Measurements from ENCODE around the gene RGS6. TPM values are rescaled to one million over a fixed set of nuclear protein-coding genes. Genes with fewer than 3 reads are reported as not detected.
A peak's percentile ranks its signal among the peaks of the same experiment; 100 is the strongest.

Gene RGS6
- total RNA-seq, 1 donor from 2014 or later: 1.1 TPM

DNA sequence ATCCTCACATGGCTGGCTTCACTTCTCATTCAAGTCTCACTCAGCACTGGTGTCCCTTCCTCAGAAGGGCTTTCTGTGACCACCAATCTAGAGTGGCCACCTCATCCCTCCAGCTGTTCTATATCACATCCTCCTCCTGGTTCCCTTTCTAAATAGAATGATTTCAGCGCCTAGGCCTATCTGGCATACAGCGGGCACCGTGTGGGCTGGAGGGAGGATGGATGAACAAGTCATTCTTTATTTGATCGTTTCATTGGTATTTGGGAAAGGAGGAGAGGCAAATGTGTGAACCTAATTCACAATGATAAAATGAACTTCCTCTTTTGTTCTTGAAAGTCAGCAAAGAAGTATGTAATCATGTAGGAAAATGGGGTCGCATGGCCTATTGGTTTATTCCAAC lies 567.5 kb downstream of the RGS6 start:
- no peak for DNase-seq (ENCODE audit: low spot score)

DNA sequence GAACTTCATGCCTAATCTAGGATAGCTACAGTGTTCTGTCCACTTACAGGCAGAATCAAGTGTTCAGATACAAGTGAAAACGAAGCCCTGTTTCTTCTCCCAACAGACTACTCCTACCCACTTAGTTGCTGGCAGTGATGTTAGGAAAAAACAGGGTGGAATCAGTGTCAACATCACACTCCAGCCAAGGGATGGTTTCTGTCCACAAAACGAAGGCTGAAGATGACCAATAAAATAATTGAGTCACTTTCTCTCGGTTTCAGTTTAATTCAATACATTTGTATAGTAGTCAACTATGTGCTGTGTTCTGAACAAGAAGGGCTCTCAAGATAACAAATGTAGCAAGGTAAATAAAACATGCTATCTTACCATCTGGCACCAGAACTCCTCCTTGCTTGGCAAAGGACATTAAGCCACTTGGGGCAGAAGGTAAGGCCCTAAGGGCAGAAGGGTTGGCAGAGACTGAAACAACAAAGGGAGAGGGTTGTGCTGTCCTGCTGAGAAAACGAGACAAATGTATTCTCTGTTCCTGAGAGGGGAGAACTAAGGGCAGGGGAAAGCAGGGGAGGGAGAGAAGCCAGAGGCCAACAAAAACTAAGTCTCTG lies 568.1 kb downstream of the RGS6 start:
- DNase-seq (ENCODE audit: low spot score): no peak

DNA sequence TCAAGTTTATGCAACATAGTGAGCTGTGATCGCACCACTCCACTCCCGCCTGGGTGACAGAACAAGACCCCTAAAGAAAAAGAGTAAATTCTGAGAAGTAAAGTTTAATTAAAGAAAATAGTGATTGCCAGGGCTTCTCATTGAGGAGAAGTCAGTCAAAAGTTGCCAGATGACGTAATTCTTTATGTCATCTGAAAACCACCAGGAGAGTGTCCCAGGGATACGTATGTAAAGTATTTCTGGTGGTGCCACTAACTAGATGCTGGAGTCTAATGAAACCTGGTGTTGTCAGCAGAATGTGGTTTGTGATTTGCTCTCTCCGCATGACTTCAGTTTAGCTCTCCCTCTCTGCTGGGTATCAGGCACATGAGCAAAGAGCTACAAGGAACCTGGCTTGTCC lies 569.2 kb downstream of the RGS6 start:
- DNase-seq (ENCODE audit: low spot score): no peak

DNA sequence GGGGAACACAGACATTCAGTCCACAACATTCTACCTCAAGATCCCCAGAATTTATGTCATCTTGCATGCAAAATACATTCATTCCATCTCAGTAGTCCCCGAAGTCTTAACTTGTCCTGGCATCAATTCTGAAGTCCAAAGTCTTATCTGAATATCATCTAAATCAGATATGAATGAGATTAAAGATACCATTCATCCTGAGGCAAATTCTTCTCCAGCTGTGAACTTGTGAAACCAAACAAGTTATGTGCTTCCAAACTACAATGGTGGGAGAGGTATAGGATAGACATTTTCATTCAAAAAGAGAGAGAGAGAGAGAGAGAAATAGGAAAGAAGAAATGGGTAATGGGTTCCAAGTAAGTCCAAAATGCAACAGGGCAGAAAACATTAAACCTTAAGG lies 571.0 kb downstream of the RGS6 start:
- DNase-seq (ENCODE audit: low spot score): no peak

DNA sequence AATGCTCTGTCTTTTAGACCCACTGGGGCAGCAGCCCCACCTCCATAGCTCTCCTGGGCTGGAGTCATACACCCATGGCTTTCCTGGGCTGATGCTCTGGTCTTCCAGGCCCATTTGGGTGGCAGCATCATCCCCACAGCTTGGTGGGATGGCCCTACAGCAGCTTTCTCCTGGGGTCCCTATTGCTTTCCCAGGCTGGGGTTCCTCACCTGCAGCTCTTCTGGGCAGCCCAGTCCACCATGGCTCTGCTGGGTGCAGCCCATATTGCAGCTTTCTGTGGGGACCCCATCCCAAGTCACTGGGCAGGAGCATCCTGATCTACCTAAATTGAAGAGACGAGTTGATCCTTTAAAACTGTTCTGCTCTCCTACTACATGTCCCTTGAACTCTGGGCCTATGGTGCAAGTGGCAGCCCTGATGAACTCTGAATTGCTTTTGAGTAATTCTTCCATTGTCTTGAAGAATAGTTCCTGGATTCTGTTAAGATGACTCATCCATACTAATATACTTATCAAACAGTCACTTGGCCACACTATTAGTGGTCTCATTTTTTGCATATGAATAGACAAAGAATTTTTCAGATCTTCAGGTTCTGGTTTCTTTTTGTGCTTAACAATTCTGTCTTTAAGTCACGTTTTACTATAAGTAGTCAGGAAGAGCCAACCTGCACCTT lies 571.6 kb downstream of the RGS6 start:
- no peak for DNase-seq (ENCODE audit: low spot score)

DNA sequence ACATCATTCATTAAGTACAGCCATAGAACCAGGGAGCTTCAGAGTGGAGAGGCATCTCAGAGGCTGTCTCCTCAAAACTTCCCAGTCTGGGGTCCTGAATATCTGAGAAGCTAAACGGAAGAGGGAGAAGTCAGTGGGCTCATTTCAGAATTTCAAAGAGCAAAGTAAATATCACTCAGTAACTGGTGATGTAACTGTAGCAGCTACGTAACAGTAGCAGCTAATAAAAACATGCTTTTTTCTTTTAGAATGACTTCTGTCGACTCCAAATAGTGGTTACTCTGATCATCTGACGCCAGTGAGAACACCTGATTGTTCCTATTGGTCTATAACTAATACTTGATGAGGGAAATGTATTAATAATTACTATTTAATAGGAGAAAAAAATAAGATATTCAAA lies 578.3 kb downstream of the RGS6 start:
- no peak for DNase-seq (ENCODE audit: low spot score)

DNA sequence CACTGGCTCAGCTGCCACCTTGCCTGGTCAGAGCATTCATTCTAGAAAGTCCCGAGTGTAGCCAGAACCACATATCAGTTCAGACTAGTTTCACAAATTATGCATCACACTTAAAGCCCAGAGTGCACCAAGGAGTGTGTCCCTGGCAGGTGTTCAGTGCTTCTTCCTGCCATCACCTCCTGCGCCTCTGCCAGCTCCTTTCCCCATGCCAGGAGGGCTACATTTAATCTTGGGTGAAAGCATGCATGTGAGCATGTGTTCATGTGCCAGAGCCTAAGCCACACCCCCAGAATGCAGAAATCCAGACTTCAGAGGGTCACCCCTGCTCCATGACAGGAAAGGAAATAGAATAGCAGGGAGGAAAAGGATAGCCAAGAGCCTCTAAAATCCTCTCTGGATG lies 580.1 kb downstream of the RGS6 start:
- DNase-seq (ENCODE audit: low spot score): no peak

DNA sequence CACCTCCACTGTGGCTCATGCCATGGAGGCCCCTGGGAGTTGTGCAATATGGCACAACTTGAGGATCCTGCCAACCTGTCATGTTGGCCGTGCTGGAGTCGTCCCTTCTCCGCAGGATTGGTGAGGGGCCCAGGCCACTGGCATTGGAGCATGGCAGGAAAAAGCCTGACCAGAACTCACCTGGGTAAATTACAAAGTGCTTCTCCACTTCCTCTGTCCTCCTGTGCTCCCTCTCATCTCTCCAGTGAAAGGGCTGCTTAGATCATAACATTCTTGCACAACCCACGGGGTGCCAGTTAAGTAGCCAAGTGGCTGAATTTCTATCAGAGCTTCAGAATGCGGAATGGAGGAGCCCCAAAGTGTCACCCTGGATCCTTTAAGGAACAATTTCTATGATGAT lies 580.7 kb downstream of the RGS6 start:
- no peak for DNase-seq (ENCODE audit: low spot score)

DNA sequence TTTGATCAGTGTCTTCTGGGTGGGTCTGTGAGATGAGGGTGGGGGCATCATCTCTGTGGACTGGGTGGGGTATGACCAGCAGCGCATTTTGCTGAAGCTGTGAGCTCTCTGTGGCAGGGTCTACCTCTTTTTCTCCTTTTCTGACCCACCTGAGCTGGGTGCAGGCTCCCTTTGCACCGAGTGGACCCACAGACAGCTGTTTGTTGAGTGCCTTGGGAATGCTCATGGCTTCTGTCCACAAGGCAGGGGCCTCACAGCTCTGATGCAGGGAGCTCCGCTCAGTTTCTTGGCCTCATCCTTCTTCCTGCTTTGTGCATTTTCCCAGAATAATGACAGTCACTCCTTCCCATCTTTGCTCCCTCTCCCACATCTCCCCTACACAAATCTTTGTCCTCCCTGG lies 581.1 kb downstream of the RGS6 start:
- no peak for DNase-seq (ENCODE audit: low spot score)

DNA sequence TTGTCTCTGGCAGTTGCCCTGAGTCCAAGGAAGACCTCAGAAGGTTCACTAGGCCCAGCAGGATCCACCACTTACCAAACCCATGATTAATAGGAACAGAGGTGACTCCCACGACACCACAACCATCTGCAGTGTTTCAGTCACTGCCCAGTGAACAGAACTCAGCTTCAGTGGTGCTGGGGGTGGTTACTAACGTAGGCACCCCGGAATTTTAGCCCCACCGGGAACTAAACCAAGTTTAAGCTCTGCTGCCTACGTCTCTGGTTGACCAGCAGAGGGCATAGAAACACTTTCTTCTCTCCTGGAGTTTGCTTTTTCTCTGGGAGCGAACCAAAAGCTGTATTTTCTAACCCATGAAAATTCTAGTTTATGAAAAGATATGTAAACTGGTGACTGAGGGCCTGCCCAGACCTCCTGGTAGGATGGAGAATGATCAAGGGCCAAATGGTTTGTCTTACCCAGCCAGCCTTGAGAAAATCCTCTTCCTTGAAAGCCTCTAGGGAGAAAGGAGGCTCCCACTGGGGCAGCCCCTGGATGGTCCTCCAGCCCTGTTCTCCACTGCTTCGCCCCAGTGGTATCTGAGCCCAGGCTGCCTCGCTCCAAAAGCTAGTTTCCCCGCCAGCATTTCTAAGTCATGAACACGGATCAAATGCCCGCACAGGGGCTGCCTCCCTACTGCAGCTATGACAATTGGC lies 581.9 kb downstream of the RGS6 start:
- DNase-seq (ENCODE audit: low spot score): no peak

DNA sequence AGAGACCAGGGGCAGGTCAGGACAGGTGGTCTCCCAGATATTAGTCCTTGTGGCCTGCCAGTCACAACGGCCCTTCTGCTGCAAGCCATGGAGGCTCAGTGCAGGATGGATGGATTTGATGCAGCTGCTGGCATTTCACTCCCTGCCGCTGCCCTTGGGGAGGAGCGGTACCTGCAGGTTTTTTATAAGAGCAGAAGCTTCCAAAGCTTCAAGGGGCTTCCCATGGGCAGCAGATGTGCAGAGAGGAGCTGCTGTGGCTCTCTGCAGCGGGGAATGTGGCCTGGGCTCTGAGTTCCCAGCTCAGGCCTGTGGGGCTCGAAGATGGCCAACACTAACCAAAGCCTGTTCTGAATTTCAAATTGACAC lies 582.4 kb downstream of the RGS6 start:
- DNase-seq (ENCODE audit: low spot score): no peak

DNA sequence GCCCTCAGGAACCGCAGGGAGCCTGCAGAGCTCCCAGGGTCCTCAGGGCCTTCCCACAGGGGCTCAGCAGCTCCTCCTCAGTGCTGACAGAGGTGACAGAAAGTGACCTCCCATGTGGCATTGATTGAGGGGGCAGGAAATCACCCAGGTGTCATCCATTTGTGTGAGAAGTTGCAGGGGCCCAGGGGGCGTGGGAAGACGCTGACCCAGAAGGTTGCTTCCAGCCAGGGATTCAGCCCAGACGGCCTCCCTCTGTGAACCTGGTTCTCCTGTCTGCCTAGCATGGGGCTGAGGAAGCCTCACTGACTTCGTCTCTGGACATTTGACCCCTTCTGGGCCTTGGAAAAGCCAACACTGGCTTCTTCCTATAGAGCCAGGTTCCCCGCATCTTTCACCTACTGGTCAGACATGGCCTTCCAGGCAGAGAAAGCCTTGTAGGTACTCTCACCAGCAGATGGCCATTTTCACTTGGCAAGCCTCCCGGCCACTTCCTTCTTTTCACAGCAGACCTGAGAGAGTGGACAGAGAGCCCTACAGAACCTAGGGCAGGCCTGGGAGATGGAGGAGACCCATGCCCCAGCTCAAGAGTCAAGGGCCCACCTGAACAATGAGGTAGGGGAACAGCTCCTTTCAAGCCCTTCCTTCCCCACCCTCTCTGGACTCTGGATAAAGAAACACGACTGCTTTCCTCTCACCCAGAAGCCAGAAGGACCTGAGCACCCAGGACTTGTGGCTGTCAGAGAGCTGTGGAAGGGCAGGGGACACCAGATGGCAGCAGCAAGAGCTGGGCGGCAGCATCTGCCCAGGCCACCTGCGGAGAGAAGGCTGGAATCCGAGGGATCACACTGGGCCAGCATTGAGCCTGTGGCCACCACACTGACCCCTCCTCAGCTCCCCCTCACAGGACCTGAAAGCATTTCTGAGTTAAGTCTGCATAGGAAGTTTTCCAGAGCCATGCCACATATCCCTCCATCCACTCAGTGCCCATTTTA lies 583.8 kb downstream of the RGS6 start:
- no peak for DNase-seq (ENCODE audit: low spot score)

DNA sequence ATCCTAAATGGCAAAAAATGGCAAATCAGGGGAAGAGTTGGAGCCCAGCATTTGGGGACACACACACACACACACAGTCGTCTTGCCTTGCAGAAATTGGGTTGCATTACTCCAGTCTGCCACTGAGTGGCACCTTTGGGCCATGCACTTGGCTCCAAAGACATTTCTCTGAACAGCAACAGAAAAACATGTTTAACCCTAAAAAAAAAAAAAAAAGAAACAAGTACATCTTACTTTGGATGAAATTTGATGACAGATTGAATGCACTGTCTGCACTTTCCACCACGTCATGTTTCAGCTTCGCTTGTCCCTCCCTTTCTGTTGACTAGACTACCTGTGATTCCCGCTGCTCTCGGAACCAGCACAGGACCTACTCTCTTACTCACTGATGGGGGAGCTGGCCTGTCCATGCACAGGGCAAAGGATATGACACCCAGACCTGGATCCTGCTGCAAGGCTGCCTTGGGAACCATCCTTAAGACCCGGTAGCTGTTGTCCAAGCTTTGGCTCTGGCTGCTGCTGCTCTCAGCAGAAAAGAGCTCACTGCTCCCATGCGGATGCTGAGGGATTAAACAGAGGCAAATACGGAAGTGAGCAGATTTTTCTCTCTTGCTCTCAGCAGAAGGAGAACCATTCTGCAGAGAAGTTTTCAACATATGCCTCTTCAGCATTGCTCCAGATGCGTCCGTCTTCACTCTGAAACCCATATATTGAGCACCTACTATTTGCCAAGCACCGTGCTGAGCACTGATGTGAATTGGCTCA lies 584.9 kb downstream of the RGS6 start:
- peak; percentile 76 for DNase-seq (ENCODE audit: low spot score)

DNA sequence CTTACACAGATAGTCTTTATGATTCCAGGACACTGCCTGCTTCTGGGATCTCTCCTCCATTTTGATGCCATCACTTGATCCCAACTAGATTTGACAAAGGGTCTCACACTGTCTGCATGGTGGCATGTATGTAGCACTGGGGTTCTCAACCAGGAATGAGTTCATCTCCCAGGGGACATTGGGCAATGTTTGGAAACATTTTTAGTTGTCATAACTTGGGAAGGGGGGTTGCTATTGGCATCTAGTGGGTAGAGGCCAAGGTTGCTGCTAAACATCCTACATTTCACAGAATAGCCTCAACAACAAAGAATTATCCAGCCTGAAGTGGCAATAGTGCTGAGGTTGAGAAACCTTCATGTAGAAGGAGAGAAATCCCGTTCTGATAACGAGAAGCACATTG lies 585.5 kb downstream of the RGS6 start:
- DNase-seq (ENCODE audit: low spot score): no peak

DNA sequence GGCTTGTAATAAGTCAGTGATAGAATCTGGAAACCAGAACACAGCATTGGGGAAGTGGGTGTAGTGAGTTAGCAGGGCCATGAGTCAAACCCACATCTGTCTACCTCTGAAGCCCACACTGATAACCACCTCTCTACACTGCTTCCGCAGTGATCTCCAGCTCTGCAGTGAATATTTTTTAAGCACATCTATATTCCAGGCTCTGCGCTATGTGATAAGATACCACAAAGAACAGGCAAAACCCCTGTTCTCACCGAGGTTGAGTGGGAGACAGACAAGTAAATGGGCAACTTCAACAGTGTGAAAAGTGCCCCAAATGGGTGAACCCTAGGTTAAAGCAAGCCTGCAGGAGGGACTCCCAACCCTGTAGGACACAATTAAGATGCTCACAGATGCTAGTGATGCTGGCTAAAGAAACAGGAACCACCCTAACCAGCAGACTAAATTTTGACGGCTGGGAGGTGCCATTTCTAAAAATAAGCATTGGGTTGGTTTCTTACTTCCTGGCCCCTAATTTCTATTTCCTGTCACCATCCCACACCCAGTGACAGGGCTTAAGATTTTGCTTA lies 586.7 kb downstream of the RGS6 start:
- DNase-seq (ENCODE audit: low spot score): no peak

DNA sequence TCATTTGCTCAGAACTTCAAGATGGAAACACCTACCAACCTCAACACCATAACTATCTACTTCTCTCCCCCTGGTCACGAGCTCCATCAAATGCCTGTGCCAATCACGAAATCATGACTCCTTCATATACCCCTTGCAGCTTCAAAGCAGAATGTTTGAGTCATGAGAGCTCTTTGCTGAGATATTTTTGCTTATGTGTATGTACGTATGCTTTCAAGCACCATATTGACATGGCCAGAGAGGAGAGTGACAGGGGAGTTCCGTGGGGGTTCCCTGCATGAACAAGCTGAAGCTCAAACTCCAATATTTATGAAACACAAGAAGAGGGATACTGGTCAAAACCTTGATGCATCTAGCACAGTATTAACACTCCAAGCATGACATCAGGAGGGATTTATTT lies 587.3 kb downstream of the RGS6 start:
- DNase-seq (ENCODE audit: low spot score): no peak

DNA sequence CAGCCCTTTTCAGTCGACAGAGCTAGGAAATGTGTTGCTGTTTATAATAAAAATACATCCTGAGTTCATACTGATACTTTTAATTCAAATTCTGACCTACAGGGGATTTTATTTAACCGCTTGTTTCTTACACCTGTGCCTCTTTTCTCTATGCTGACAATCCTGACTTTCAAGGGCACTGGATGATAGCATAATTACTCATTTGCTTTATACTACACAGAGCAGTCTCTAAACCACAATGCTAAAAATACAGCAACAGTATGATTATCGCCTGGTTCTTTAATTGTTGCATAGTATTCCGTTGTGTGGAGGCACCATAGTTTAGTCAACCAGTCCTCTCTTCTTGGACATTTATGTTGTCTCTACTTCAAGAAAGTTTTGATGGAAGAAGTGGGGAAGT lies 588.8 kb downstream of the RGS6 start:
- DNase-seq (ENCODE audit: low spot score): no peak

DNA sequence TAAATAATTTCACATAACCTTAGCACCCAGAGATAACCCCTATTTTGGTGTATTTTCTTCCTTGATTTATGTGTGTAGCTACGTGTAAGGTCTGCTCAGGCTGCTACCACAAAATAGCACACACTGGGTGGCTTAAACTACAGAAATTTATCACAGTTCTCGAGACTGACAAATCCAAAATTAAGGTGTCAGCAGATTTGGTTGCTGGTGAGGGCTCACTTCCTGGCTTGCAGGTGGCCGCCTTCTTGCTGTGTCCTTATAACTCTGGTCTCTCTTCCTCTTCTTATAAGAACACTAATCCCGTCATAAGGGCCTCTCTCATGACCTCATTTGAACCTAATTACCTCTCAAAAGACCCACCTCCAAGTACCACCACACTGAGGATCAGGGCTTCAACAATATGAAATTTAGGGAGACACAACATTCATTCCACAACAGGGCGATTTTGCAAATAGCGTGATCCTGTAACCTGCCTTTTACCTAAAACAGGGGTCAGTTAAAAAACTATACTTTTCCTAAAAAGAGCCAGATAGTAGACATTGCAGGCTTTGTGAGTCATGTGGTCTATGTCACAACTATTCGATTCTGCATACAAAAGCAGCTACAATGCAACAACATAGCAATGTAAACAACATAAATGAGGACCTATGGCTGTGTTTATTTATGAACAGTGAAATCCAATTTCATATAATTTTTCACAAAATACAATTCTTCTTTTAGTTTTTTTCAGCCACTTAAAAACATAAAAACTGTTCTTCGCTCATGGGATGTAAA lies 589.9 kb downstream of the RGS6 start:
- DNase-seq (ENCODE audit: low spot score): no peak

DNA sequence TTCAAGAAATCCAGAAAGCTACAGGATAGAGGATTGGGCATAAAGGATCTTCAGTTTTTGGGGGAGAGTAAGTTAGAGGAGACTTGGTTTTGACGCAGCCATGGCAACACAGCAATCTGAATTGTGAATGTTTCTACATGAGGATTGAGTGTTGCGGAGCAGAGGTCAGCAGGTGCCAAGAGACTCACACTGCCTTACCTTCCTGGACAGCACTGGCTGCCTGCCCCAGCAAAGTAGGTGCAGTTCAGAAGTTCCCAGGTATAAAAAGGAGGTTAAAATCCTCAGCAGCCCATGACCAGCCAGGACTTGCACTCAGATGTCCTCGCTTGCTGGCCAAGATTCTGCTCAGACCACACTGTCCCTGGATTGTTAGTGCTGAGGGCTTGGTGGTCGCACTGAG lies 590.6 kb downstream of the RGS6 start:
- DNase-seq (ENCODE audit: low spot score): no peak

All from ureter (tissue), 1 donor.